Panc1 (cell line): ENCODE data around the gene APOBEC2. TPM values are rescaled to one million over a fixed set of nuclear protein-coding genes. Genes with fewer than 3 reads are reported as not detected.

Source experiments
- ATAC-seq: fragments of 200-7000 bp; cut with Tn5 transposase; 2 replicates; pipeline ENCODE4 v1.9.1; 2020; ENCODE audit warnings: mild to moderate bottlenecking, moderate library complexity
- BruUV-seq: library from RNA; stranded (reverse); fragments of 400-500 nt; replicated peaks from 2 replicates; lab custom pipeline; 2021; lab: Mats Ljungman, UMichigan
- CTCF ChIA-PET: fragments of 300-600 bp; sonication (Branson Sonifier 250); formaldehyde crosslinking; loops from one replicate; lab custom pipeline; 2022; ENCODE audit warnings: antibody characterized with exemption; lab: Charles Lee
- POLR2A ChIA-PET: fragments of 300-600 bp; sonication (Branson Sonifier 250); formaldehyde crosslinking; loops from one replicate; lab custom pipeline; 2022; ENCODE audit warnings: antibody characterized with exemption; lab: Charles Lee
- DNase-seq: peaks from one replicate; pipeline ENCODE4 v3.0.0-alpha.2; 2010; ENCODE audit warnings: low read depth, low spot score
- H3K27ac ChIP-seq: 2 replicates; pipeline ENCODE4 v1.5.1; 2011; ENCODE audit warnings: mild to moderate bottlenecking, low read length, inconsistent platforms
- H3K27me3 ChIP-seq: fragments of 200-500 bp; sonication (Bioruptor generic); 2 replicates; pipeline ENCODE4 v1.6.0; 2014; ENCODE audit warnings: low read length, inconsistent platforms; ENCODE audit not compliant: control insufficient read depth, insufficient read depth
- H3K36me3 ChIP-seq: fragments of 200-500 bp; sonication (Bioruptor generic); 2 replicates; pipeline ENCODE4 v1.5.1; 2014; ENCODE audit warnings: inconsistent platforms, mild to moderate bottlenecking, low read length, moderate library complexity; ENCODE audit not compliant: control insufficient read depth, insufficient read depth
- H3K4me1 ChIP-seq: 2 replicates; pipeline ENCODE4 v1.5.1; 2011; ENCODE audit warnings: inconsistent platforms, mild to moderate bottlenecking, low read length, moderate library complexity; ENCODE audit not compliant: control insufficient read depth, insufficient read depth
- H3K4me3 ChIP-seq, 2 experiments: 2 replicates each; pipeline ENCODE4 v1.5.1; 2011 to 2012; ENCODE audit warnings: low read depth in 2 of 2, low read length in 2 of 2, mild to moderate bottlenecking in 2 of 2, inconsistent platforms in 1 of 2, moderate library complexity in 1 of 2
- H3K9me3 ChIP-seq: fragments of 200-500 bp; sonication (Bioruptor generic); 2 replicates; pipeline ENCODE4 v1.5.1; 2014; ENCODE audit warnings: low read depth, mild to moderate bottlenecking, inconsistent platforms, low read length, moderate library complexity; ENCODE audit not compliant: control insufficient read depth, insufficient read depth
- CTCF ChIP-seq: fragments of 450-650 bp; IDR thresholded peaks from 2 replicates; pipeline ENCODE4 v1.5.1; 2017; ENCODE audit warnings: mild to moderate bottlenecking
- POLR2AphosphoS5 ChIP-seq: IDR thresholded peaks from 2 replicates; pipeline ENCODE4 v1.6.1; 2012; ENCODE audit warnings: mild to moderate bottlenecking, low read depth, low read length, moderate library complexity
- REST ChIP-seq, 2 experiments: IDR thresholded peaks; 2 replicates each; pipeline ENCODE4 v1.6.1; 2011 to 2012; ENCODE audit warnings: low read depth in 2 of 2, control low read depth in 1 of 2, low read length in 1 of 2, mild to moderate bottlenecking in 1 of 2, moderate library complexity in 1 of 2; ENCODE audit not compliant: insufficient read depth in 1 of 2
- SIN3A ChIP-seq: IDR thresholded peaks from 2 replicates; pipeline ENCODE4 v1.6.1; 2012; ENCODE audit warnings: low read depth, mild to moderate bottlenecking, low read length, moderate library complexity, borderline replicate concordance; ENCODE audit not compliant: insufficient read depth
- TCF7L2 ChIP-seq: IDR thresholded peaks from 2 replicates; pipeline ENCODE4 v1.6.1; 2011; ENCODE audit warnings: mild to moderate bottlenecking, low read depth, low read length, inconsistent platforms
- in situ Hi-C: cut with HindIII; loops from 2 replicates; pipeline ENCODE4 v1.10.0; 2016; ENCODE audit warnings: low sequenced_read_pairs, low pct_unique_long_range_greater_than_20kb
- intact Hi-C: fragments of 100-400 bp; cut with micrococcal nuclease; formaldehyde crosslinking; loops from one replicate; pipeline ENCODE4 v1.10.0; 2022; ENCODE audit not compliant: unreplicated experiment
- total RNA-seq: library from RNA; stranded (reverse); gene quantifications from one replicate; pipeline ENCODE4 v1.2.1, GENCODE V29; 2021; ENCODE audit not compliant: unreplicated experiment

APOBEC2 gene
- total RNA-seq, 1 experiment from 2014 or later, result not detected

GRCh38 chr6:41040940-41041536, 12.0 kb upstream of the APOBEC2 start:
- H3K36me3 ChIP-seq, result no peaks in the 10 kb centered on the region
- ATAC-seq (no peak), DNase-seq (no peak)
- intact Hi-C loops (no loop called here), in situ Hi-C loops (no loop called here)
- H3K4me1 ChIP-seq, result 0 out of 2 replicates have a peak, but pooled peaks cover 7% of the 10 kb centered on the region
- H3K27ac ChIP-seq, result no peak overlapping the region
- ChIA-PET CTCF (no interaction called here), POLR2A (no interaction called here)
- no peaks in the 10 kb centered on the region for H3K9me3 ChIP-seq
- H3K27me3 ChIP-seq, result no peaks in the 10 kb centered on the region
- no TSS peak for BruUV-seq
- TF ChIP-seq POLR2AphosphoS5 (no peak), CTCF (no peak), REST (IDR thresholded peaks at IDR 0.05; ENCODE audit: insufficient read depth in 1 of 2, low read depth in 2 of 2, low read length in 1 of 2) (no peak), TCF7L2 (no peak), SIN3A (no peak)
- H3K4me3 ChIP-seq, result no peak overlapping the region

- in situ Hi-C loops, result no loop called here
- no TSS peak for BruUV-seq
Observed at GRCh38 chr6:41042226-41043055, 10.6 kb upstream of the APOBEC2 start, which contains the start of gene TSPO2. Gene TSPO2 (plus strand): TSS chr6:41042467. CDS start chr6:41042986, 519 bp downstream.

More at GRCh38 chr6:41042226-41043055, 10.6 kb upstream of the APOBEC2 start, which contains the start of gene TSPO2:
- Histone ChIP-seq H3K9me3 (no peaks in the 10 kb centered on the region), H3K27me3 (no peaks in the 10 kb centered on the region), H3K4me3 (no peak within 1 kb of the TSS), H3K27ac (no peak within 1 kb of the TSS), H3K36me3 (no peaks in the 10 kb centered on the region), H3K4me1 (0 out of 2 replicates have a peak, but pooled peaks cover 7% of the 10 kb centered on the region)
- ATAC-seq (no peak), DNase-seq (no peak)
- TF ChIP-seq REST (IDR thresholded peaks at IDR 0.05; ENCODE audit: insufficient read depth in 1 of 2, low read depth in 2 of 2, low read length in 1 of 2) (no peak), TCF7L2 (no peak), SIN3A (no peak), CTCF (no peak), POLR2AphosphoS5 (no peak)
- POLR2A ChIA-PET, result no interaction called here
- CTCF ChIA-PET, result interaction anchor here (0.7 kb wide), 2 partner anchors 332 to 426 kb away, joined by 3 to 4 read pairs; no protein-coding TSS in a partner anchor
- intact Hi-C loops, result no loop called here
